K562 (cell line): ENCODE measurements around the gene NDUFA5. TPM values are rescaled to one million over a fixed set of nuclear protein-coding genes. Genes with fewer than 3 reads are reported as not detected.
"Not testable (repeated sequence)": the region's sequence is repeated elsewhere in the genome, so short reads cannot be mapped to it uniquely, and the experiment has no call there.

ENCODE experiments used
- ARNT ChIP-seq, 2 experiments: fragments of 450-650 bp; IDR thresholded peaks; 2 replicates each; pipeline ENCODE4 v1.6.1; 2016; ENCODE audit warnings: mild to moderate bottlenecking in 1 of 2
- ATF1 ChIP-seq, 2 experiments: fragments of 450-650 bp in 1 of 2; IDR thresholded peaks; 2 replicates each; pipeline ENCODE4 v1.6.1; 2016; ENCODE audit warnings: missing compliant biosample characterization in 1 of 2, missing genetic modification characterization in 1 of 2
- CBFA2T2 ChIP-seq: fragments of 450-650 bp; conservative IDR thresholded peaks from 2 replicates; pipeline ENCODE4 v1.6.1; 2017; ENCODE audit warnings: mild to moderate bottlenecking
- ETV5 ChIP-seq: sonication (generic); formaldehyde crosslinking; IDR thresholded peaks from 2 replicates; pipeline ENCODE4 v1.4.0; 2020; ENCODE audit warnings: low read depth, mild to moderate bottlenecking, missing genetic modification reagents
- FOSL1 ChIP-seq: fragments of 200-800 bp; sonication (Bioruptor generic); conservative IDR thresholded peaks from 2 replicates; pipeline ENCODE4 v1.6.1; 2016; ENCODE audit warnings: missing genetic modification characterization, missing compliant biosample characterization
- GATAD2A ChIP-seq: fragments of 450-650 bp; IDR thresholded peaks from 2 replicates; pipeline ENCODE4 v1.6.1; 2017
- HDAC2 ChIP-seq: fragments of 450-650 bp; IDR thresholded peaks from 2 replicates; pipeline ENCODE4 v1.6.1; 2016; ENCODE audit warnings: mild to moderate bottlenecking
- LCOR ChIP-seq: sonication (generic); formaldehyde crosslinking; IDR thresholded peaks from 2 replicates; pipeline ENCODE4 v1.8.0; 2022; ENCODE audit warnings: mild to moderate bottlenecking, missing genetic modification reagents
- MGA ChIP-seq: fragments of 450-650 bp; IDR thresholded peaks from 2 replicates; pipeline ENCODE4 v1.6.1; 2016; ENCODE audit warnings: mild to moderate bottlenecking, moderate library complexity
- NFIC ChIP-seq: fragments of 450-650 bp; IDR thresholded peaks from 2 replicates; pipeline ENCODE4 v1.6.1; 2017; ENCODE audit warnings: mild to moderate bottlenecking, inconsistent platforms
- POLR2A ChIP-seq: fragments of 450-650 bp; conservative IDR thresholded peaks from 2 replicates; pipeline ENCODE4 v1.6.1; 2016
- POLR2H ChIP-seq: IDR thresholded peaks from 2 replicates; pipeline ENCODE4 v1.6.1; 2016; ENCODE audit warnings: missing genetic modification characterization, low read depth, mild to moderate bottlenecking, control low read depth, missing compliant biosample characterization, moderate library complexity
- SMARCE1 ChIP-seq: fragments of 450-650 bp; IDR thresholded peaks from 2 replicates; pipeline ENCODE4 v1.7.1; 2016; ENCODE audit warnings: mild to moderate bottlenecking
- TAF1 ChIP-seq: IDR thresholded peaks from 2 replicates; pipeline ENCODE4 v1.6.1; 2011; ENCODE audit warnings: mild to moderate bottlenecking, low read length, moderate library complexity; ENCODE audit not compliant: insufficient read depth, control insufficient read depth, severe bottlenecking; ENCODE audit errors: extremely low read depth
- TAF9B ChIP-seq: fragments of 450-650 bp; IDR thresholded peaks from 2 replicates; pipeline ENCODE4 v1.6.1; 2018; ENCODE audit warnings: mild to moderate bottlenecking; ENCODE audit not compliant: partially characterized antibody
- VEZF1 ChIP-seq: fragments of 200-800 bp; sonication (Bioruptor generic); IDR thresholded peaks from 2 replicates; pipeline ENCODE4 v1.6.1; 2017; ENCODE audit warnings: missing genetic modification characterization, missing compliant biosample characterization
- polyA plus RNA-seq, 8 experiments: library from polyadenylated mRNA; depleted of rRNA in 4 of 8; stranded (reverse) in 5 of 8; unstranded in 3 of 8; fragments of >200 nt; fragmentation: Nextera tagmentation in 2 of 8; fragmentation: Illumina TruSeq in 1 of 8; extraction: Ambion mirVana in 2 of 8; extraction: Trizol in 1 of 8; gene quantifications; 2 replicates each; pipeline versions ENCODE4 v1.2.1 to v1.2.3, GENCODE V29; 2011 to 2014; ENCODE audit warnings: inconsistent platforms in 1 of 8, missing spikeins in 1 of 8
- total RNA-seq, 7 experiments: library from RNA; depleted of rRNA in 6 of 7; stranded (reverse); fragments of >200 nt in 6 of 7; fragmentation: Illumina TruSeq in 2 of 7; extraction: Trizol in 2 of 7; gene quantifications; 2 replicates each; pipeline versions ENCODE4 v1.2.1 to v1.2.3, GENCODE V29; 2011 to 2021; ENCODE audit warnings: low replicate concordance in 1 of 7

Gene NDUFA5
- total and polyA plus RNA-seq, 9 of the 15 experiments (the other 6 are each of a cell fraction or from before 2014, with no cell fraction given) = 155 to 677 (median 269) TPM

- TF ChIP-seq MGA (peak; percentile 20; the same call in 1 of the 2 replicates), HDAC2 (peak; percentile 24; the same call in 1 of the 2 replicates), TAF9B (peak; percentile 32), SMARCE1 (peak; percentile 64; the same call in 1 of the 2 replicates), ATF1 (tag; IDR thresholded peaks at IDR 0.05) (peak; percentile 36; the same call in 1 of the 2 replicates), ARNT (IDR thresholded peaks at IDR 0.05) (0 out of 4 replicates have a peak, but pooled peaks of 1 of the 2 experiments have one; percentile 21), LCOR (peak; percentile 68; the same call in 1 of the 2 replicates), ETV5 (CRISPR knock-in tag) (peak; percentile 74; the same call in 1 of the 2 replicates), POLR2A (peak; percentile 69), VEZF1 (CRISPR knock-in tag) (peak; percentile 78), NFIC (0 out of 2 replicates have a peak, but pooled peaks have one; percentile 24), GATAD2A (peak; percentile 61; the same call in 1 of the 2 replicates), CBFA2T2 (peak; percentile 52), TAF1 (peak; percentile 59), POLR2H (tag) (peak; percentile 62), FOSL1 (tag) (peak; percentile 30; the same call in 1 of the 2 replicates)
- TF ChIP-seq ATF1 (CRISPR knock-in tag; IDR thresholded peaks at IDR 0.05) = not testable (repeated sequence)
Measured at GRCh38 chr7:123532788-123533552, 24.6 kb downstream of the NDUFA5 start (continued).
